AML-193 (cell line): Measurements from ENCODE around the gene TNIP2.

Source experiments
- DNase-seq, 2 experiments: peaks; one replicate each; lab custom pipeline; 2025; lab: John Stamatoyannopoulos, UW

Gene TNIP2

DNA sequence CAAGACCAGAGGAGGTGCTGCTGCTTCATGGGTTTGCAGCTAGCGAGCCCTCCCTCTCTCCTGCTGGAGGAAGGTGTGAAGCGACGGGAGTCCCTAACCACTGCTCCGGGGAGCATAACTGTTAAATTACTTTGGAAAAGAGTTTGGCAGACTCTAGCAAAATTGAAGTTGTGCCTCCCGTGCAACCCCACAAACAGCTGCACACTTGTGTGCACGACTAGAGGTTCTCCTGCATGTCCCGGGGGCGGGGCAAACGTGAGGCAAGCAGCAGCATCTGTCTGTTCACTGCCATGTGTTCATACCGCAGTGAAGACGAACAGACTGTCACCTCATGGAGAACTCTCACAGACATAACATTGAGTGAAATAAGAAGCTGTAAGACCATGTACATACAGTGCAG is 34.5 kb downstream of the TNIP2 start:
- DNase-seq, result no peak

DNA sequence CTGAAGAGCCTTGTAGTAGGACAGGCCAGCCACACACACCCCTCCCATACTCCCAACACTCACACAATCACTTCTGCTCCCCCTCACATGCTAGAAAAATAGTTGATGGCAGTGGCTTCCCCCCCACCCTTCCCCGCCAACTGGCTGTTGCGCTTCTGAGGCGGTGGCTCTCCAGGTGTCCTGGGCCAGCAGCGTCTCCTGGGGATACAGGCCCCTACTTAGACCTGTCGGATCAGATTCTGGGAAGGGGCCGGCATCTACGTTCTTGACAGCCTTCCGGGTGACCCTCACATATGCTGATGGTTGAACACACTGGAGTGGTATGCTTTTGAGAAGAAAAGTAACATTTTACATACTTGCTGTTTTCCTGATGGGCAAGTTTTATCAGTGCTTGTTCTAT is 39.9 kb downstream of the TNIP2 start:
- DNase-seq, result no peak

DNA sequence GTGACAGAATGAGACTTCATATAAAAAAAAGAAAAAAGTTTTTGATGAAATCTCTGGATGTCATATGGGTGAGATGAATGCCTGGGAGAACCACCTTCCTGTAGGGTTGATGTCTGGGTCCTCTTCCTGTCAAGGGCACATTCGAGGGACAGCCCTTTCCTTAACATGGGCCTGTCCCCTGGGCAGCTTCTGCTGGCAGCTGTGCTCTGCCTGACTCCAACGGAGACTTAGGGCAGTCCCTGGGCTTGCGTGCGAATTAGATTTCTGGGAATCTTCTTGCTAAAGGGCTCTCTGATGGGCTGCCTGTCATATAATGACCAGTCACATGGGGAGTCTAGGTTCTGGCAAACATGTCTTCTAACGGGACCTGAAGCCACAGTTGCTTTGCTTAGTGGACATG is 40.7 kb downstream of the TNIP2 start:
- no peak for DNase-seq

DNA sequence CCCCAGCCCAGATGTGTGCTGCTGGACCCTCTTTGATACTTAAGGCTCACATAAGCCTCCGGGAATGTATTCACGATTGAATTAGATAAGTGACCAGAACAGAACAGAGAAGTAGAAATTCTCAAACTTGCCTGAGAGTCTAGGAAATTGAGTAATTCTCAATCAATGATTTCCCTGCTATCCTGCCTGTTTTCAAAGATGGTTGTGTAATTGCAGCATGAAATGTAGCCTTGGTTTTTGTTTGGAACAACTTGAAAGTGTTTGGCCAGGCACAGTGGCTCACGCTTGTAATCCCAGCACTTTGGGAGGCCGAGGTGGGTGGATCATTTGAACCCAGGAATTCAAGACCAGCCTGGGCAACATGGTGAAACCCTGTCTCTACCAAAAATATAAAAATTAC is 41.2 kb downstream of the TNIP2 start:
- peak; percentile 6 to 12 for DNase-seq

DNA sequence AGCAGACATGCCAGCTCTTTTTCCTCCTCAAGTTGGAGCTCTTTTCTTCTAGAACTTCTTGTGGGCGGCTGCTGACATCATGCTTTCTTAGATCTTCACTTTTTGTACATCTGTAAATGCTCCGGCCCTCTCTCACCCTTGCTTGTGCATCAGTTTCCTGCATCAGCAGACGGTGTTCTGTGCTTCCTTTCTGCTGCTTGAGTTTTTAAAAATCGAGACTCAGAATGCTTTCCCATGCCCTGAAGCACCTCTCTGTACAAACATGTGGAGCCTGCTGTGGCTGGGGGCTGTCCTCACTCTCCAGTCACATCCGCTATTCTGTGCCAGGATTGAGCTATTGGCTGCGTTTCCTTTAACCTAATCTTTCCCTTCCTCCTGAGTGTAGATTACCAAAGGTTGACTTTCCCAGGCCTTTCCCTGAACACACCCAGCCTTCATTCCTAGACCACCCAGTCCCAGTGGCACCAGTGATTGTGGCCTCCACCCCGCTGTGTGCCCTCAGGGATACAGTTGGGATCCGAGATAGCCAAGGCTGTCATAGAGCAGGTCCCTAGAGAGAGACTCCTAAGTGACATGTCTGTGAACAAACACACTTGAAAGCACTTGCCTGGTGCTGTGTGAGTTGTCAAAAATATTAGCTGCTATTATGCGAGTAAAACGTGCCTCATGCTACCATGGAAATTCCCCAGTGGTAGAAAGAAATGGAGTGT is 41.9 kb downstream of the TNIP2 start:
- no peak for DNase-seq

DNA sequence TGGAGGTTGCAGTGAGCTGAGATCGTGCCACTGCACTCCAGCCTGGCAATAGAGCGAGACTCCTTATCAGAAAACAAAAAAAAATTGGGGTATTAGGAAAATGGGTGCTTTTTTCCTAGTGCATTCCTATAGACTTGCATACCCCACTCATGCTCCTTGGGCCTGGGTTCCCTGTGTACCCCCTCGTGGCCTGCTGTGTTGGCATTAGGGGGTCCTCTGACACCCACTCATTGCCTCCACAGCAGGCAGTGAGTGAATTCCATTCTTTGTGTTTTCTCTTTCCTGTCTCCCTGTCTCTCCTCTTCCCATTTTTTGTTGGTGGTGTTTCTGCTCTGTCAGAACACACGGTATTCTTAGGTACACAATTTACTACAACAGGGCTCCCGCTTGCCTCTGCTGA is 42.8 kb downstream of the TNIP2 start:
- no peak for DNase-seq

DNA sequence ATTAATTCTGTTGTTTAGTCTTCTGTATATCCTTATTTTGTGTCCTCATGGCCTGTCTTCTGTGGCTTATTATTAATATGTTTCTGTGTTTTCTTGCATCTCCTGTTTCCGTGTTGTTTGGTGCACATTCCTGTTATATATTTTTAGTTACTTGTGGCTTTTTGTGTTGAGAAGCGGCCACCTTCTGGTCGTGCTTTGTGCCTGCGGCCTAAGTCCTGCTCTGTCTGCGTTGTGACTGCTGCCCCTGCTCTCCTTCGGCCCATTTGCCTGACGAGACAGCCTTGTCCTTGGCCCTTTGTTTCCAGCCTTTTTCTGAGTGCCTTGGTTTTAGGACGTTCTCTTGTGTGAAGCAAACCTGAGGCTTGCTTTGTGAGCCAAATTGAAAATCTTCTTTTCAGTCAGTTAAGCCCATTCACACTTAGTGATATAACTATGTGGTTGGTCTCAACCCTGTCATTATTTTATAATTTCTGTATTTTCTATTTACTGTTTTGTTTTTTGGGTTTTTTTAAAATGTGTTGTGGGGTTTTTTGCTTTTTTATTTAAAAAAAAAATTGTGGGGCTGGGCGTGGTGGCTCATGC is 43.8 kb downstream of the TNIP2 start:
- peak in 1 of 2 experiments; percentile 19 for DNase-seq

DNA sequence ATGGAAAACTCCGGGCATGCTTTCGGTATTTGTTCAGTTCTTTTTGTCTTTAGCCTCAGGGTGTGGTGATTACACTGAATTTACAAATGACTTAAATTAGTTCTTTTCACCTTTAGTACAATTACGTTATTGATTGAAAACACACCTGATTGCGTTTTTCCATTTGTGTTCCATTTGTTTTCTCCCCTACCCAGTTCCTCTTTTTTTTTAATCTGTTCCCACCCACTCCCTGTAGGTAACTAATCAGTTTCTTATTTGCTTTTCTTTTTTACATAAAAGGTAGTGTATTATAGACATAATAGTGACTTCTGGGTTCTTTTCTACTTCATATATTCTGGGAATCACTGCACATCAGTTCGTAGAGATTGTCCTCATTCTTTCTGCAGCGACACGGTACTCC is 53.4 kb downstream of the TNIP2 start:
- DNase-seq, result no peak

DNA sequence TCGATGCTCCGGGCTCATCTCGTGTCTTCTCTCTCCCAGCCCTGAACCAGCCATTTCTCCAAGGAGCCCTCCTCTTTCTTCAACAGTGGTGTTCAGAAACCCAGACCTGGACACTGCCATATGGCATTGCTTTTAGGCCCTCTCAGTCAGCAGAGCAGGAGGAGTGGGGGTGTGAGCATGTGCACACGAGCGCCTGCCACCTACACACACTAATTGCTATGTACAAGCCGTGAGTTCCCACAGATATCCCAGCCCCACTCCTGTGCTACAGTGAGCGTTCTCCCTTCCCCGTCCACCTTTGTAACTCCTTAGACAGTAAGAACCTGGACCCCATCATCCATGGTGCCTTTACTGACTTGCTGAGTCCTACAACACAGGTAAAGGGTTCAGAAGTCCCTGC is 53.8 kb downstream of the TNIP2 start:
- no peak for DNase-seq

DNA sequence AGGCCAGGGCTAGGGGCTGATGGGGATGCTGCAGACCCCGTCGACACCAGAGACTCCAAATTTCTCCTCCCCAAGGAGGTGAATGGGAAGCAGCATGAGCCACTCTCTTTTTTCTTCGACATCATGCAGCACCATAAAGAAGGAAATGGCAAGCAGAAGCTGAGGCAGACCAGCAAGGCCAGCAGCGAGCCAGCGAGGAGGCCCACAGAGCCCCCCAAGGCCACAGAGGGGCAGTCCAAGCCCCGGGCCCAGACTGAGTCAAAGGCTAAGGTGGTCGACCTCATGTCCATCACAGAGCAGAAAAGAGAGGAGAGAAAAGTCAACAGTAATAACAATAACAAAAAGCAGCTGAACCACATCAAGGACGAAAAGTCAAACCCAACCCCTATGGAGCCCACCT is 56.1 kb downstream of the TNIP2 start:
- DNase-seq, result no peak

DNA sequence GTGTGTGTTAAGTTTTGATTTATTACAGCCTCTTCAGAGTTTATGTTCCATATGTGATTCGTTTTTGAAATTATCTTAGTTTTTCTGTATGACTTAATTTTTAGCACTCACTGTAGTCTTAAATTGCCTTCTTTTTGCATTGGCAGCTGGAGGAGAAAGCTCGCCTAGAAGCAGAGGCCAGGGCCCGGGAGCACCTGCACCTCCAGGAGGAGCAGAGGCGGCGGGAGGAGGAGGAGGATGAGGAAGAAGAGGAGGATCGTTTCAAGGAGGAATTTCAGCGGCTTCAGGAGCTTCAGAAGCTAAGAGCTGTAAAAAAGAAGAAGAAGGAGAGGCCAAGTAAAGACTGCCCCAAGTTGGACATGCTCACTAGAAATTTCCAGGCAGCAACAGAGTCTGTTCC is 56.6 kb downstream of the TNIP2 start:
- no peak for DNase-seq

DNA sequence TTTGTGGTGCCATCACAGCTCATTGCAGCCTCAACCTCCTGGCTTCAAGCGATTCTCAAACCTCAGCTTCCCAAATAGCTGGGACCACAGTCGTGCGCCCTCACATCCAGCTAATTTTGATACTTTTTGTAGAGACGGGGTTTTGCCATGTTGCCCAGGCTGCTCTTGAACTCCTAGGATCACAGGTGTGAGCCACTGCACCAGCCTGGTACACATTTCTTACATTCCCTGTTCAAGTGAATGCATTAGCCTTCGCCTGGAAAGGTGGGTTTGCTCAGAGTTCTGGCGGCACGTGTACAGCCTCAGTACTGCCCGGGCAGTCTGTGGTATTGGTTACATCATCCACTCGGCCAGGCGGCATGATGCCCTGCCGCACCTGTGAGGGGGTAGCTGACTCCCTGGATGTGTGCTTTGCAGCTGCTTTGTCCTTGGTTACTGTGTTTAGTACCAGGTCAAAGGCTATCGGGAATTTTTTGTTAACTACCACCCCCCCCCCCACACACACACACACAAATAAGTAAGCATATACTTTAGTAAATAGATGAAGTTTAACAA is 57.1 kb downstream of the TNIP2 start:
- no peak for DNase-seq

DNA sequence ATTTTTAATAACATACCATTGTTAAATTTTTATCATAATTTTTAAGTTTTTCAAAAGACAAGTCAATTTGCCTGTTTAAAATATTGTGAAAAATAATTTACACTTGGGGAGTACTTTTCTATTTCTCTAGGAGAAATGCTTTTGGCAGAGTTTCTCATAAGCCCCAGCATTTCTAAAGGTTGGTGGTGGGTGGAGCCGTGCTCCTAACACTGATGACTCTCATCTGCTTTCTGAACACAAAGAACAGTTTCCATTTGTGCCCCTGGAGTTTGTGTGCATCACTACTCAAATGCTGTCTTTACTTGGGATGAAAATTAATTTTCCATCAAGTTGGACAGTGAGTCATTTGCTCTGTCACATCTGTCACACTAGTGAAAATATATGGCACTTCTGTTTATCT is 57.6 kb downstream of the TNIP2 start:
- DNase-seq, result no peak

DNA sequence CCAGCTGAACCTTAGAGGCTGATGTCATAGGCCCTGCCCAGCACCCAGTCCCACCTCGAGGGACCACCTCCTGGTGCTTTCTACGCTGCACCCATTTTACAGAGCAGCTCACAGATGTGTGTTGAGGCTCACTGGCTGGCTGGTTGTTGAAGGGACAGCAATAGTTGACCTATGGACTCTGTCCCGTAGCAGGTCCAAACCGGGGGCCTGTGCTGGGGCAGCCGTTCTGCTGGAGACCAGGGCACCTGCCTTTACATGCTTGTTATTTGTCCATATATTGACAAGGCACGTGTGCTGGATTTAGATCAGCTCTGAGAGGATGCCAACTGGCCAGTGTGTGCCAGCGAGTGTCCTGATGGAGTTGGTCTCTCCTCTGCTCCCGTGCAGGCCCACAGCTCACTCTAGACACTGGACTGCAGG is 58.1 kb downstream of the TNIP2 start:
- no peak for DNase-seq

DNA sequence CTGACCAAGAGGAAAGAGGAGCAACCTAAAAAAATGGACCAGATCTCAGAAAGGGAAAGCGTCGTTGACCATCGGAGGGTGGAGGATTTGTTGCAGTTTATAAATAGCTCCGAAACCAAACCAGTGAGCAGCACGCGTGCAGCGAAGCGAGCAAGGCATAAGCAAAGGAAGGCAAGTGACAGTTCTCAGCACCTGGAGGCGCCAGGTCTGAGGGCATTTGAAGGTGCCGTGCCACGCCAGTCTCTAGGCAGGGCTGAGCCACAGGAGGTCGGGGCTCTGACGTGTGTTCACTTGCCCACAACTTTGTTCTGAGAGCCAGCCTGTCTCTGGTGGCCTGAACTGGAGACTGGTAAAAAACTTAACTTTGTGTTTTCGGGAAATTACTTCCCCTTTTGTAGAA is 59.7 kb downstream of the TNIP2 start:
- DNase-seq, result no peak

DNA sequence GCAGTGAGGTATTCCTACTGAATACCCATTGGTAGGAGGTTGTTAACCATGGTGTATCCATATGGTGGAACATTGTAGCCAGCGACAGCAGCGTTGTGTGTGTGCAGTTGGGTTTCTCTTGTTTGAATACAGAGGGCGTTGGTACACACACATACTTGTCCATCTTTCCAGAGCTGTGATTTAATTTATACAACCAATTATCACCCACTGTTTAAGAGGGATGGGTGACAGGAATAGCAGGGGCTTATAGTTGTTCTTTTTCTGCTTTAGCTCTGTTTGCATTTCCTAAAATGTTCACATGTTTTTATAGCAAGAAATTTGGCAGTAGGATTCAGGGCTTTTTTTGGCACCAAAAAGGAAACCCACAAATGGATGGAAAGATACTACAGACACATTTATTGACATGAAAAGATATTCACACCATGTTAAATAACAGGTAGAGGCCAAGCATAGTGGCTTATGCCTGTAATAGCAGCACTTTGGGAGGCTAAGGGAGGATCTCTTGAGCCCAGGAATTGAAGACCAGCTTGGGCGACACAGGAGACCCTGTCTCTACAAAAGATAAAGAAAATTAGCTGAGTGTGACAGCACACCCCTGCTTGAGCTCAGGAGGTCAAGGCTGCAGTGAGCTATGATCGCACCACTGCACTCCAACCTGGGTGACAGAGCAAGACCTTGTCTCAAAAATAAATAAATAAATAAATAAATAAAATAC is 60.6 kb downstream of the TNIP2 start:
- DNase-seq, result no peak

DNA sequence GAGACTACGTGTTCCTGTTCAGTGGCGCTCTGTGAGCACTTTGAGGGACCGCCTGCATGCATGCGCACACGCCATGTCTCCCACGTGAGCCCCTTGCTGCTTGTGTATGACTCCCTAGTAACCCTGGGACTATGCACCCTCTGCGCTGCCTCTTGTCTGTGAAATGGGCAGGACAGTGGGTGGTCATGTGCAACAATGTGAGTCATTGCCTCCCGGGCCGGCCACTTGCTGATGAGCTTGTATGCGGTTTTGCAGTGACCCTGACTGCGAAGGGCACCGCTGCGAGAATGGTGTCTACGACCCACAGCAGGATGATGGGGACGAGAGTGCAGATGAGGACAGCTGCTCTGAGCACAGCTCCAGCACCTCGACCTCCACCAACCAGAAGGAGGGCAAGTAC is 61.4 kb downstream of the TNIP2 start:
- no peak for DNase-seq

DNA sequence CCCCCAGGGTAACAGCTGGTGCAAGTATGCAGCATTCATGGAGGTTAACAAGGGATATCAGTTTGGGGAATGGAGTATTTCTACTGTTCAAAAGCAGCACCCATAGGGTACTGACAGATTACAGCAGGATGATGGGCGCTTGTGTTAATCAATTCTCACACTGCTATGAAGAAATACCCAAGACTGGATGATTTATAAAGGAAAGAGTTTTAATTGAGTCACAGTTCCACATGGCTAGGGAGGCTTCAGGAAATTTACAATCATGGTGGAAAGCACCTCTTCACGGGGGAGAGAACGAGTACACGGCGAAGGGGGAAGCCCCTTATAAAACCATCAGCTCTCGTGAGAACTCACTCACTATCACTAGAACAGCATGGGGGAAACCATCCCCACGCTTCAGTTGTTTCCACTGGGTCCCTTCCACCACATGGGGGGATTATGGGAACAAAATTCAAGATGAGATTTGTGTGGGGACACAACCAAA is 64.1 kb downstream of the TNIP2 start:
- no peak for DNase-seq
